A549 (cell line): ENCODE results near the gene MED19. TPM values are rescaled to one million over a fixed set of nuclear protein-coding genes. Genes with fewer than 3 reads are reported as not detected.
A peak's percentile ranks its signal among the peaks of the same experiment; 100 is the strongest.
"Not testable (repeated sequence)": the region's sequence is repeated elsewhere in the genome, so short reads cannot be mapped to it uniquely, and the experiment has no call there.

ENCODE experiments used
- ATAC-seq, 2 experiments: fragments of 200-7000 bp in 1 of 2; fragments of >200 bp in 1 of 2; cut with Nextera tagmentation in 1 of 2; cut with Tn5 transposase in 1 of 2; 3 replicates each; pipeline versions ENCODE4 v1.8.0 to v1.9.1; 2018 to 2020; ENCODE audit warnings: mild to moderate bottlenecking in 1 of 2, moderate library complexity in 1 of 2
- CTCF ChIA-PET: fragments of 300-600 bp; sonication (Branson Sonifier 250); formaldehyde crosslinking; extraction: SDS; loops from one replicate; lab custom pipeline; 2021; ENCODE audit warnings: antibody characterized with exemption, inconsistent platforms; lab: Yijun Ruan, JAX
- POLR2A ChIA-PET: fragments of 350-600 bp; formaldehyde crosslinking; extraction: SDS; loops from one replicate; lab custom pipeline; 2021; ENCODE audit warnings: antibody characterized with exemption, inconsistent platforms; lab: Yijun Ruan, JAX
- DNase-seq, 2 experiments: peaks; one replicate each; pipeline versions ENCODE4 v3.0.0 to v3.0.0-alpha.2; 2011 to 2016; ENCODE audit warnings: low read depth in 1 of 2, low spot score in 1 of 2
- FAIRE-seq: peaks from 2 replicates; lab custom pipeline; 2011; peaks lifted over from hg19 to GRCh38; lab: Jason Lieb, UNC
- H3K27ac ChIP-seq, 2 experiments: fragments of >200 bp; sonication (Bioruptor Twin); formaldehyde crosslinking; 3 replicates each; pipeline ENCODE4 v1.5.1; 2016 to 2017
- H3K4me1 ChIP-seq: fragments of >200 bp; sonication (Bioruptor Twin); formaldehyde crosslinking; 3 replicates; pipeline ENCODE4 v1.6.1; 2016
- H3K4me2 ChIP-seq: fragments of >200 bp; sonication (Bioruptor Twin); formaldehyde crosslinking; 3 replicates; pipeline ENCODE4 v1.6.1; 2016
- H3K4me3 ChIP-seq: fragments of >200 bp; sonication (Bioruptor Twin); formaldehyde crosslinking; 3 replicates; pipeline ENCODE4 v1.5.1; 2016
- H3K9me3 ChIP-seq: fragments of >200 bp; sonication (Bioruptor Twin); formaldehyde crosslinking; 3 replicates; pipeline ENCODE4 v1.6.1; 2016
- BHLHE40 ChIP-seq: IDR thresholded peaks from 2 replicates; pipeline ENCODE4 v1.6.1; 2012; ENCODE audit warnings: low read depth, low read length, inconsistent platforms
- CEBPB ChIP-seq, 2 experiments: fragments of >200 bp in 1 of 2; sonication (Bioruptor Twin) in 1 of 2; formaldehyde crosslinking in 1 of 2; IDR thresholded peaks; 2 replicates each; pipeline ENCODE4 v1.6.1; 2012 to 2016
- CHD2 ChIP-seq: fragments of 150-350 bp; IDR thresholded peaks from 2 replicates; pipeline ENCODE4 v1.6.1; 2014; ENCODE audit warnings: low read length; ENCODE audit not compliant: partially characterized antibody
- EP300 ChIP-seq, 2 experiments: fragments of >200 bp; sonication (Bioruptor Twin); formaldehyde crosslinking; IDR thresholded peaks; 2 replicates in 1 of 2; 3 replicates in 1 of 2; pipeline ENCODE4 v1.6.1; 2016 to 2017
- FOSB ChIP-seq: fragments of 250-450 bp; sonication (Bioruptor Pico); IDR thresholded peaks from 2 replicates; pipeline ENCODE4 v1.5.0; 2020; ENCODE audit warnings: mild to moderate bottlenecking, moderate library complexity
- FOSL2 ChIP-seq, 2 experiments: fragments of 450-650 bp in 1 of 2; fragments of >200 bp in 1 of 2; sonication (Bioruptor Twin) in 1 of 2; formaldehyde crosslinking; IDR thresholded peaks; 2 replicates each; pipeline versions ENCODE4 v1.5.0 to v1.6.1; 2016 to 2020; ENCODE audit warnings: mild to moderate bottlenecking in 1 of 2, moderate library complexity in 1 of 2
- GATA3 ChIP-seq: IDR thresholded peaks from 2 replicates; pipeline ENCODE4 v1.6.1; 2012; ENCODE audit warnings: borderline replicate concordance
- HEYL ChIP-seq: fragments of 250-450 bp; sonication (Bioruptor Pico); IDR thresholded peaks from 2 replicates; pipeline ENCODE4 v1.8.0; 2021; ENCODE audit warnings: mild to moderate bottlenecking, moderate library complexity
- HOXB5 ChIP-seq: fragments of 250-450 bp; sonication (Bioruptor Pico); IDR thresholded peaks from 2 replicates; pipeline ENCODE4 v1.5.0; 2020; ENCODE audit warnings: mild to moderate bottlenecking, moderate library complexity
- JUNB ChIP-seq: fragments of >200 bp; sonication (Bioruptor Twin); formaldehyde crosslinking; IDR thresholded peaks from 2 replicates; pipeline ENCODE4 v1.6.1; 2016
- KDM5A ChIP-seq: fragments of 200-600 bp; sonication (generic); IDR thresholded peaks from 2 replicates; pipeline ENCODE4 v1.6.1; 2016; ENCODE audit warnings: antibody characterized with exemption, mild to moderate bottlenecking
- NPAS2 ChIP-seq: fragments of 250-450 bp; sonication (Bioruptor Pico); IDR thresholded peaks from 2 replicates; pipeline ENCODE4 v1.8.0; 2022; ENCODE audit warnings: mild to moderate bottlenecking, moderate library complexity, borderline replicate concordance
- POLR2AphosphoS2 ChIP-seq: conservative IDR thresholded peaks from 2 replicates; pipeline ENCODE4 v1.6.1; 2012; ENCODE audit warnings: low read length, improper control_type of control experiment, inconsistent platforms
- RAD21 ChIP-seq, 2 experiments: fragments of >200 bp in 1 of 2; sonication (Bioruptor Twin) in 1 of 2; formaldehyde crosslinking in 1 of 2; IDR thresholded peaks in 1 of 2; conservative IDR thresholded peaks in 1 of 2; 2 replicates in 1 of 2; 3 replicates in 1 of 2; pipeline ENCODE4 v1.6.1; 2012 to 2018; ENCODE audit warnings: inconsistent platforms in 1 of 2
- RCOR1 ChIP-seq: fragments of 150-350 bp; IDR thresholded peaks from 2 replicates; pipeline ENCODE4 v1.6.1; 2014; ENCODE audit warnings: antibody characterized with exemption, low read length, low read depth
- RNF2 ChIP-seq: fragments of 200-600 bp; sonication (generic); IDR thresholded peaks from 2 replicates; pipeline ENCODE4 v1.6.1; 2016; ENCODE audit warnings: low read depth, mild to moderate bottlenecking, antibody characterized with exemption, moderate library complexity, borderline replicate concordance
- SREBF2 ChIP-seq: fragments of 450-650 bp; IDR thresholded peaks from 2 replicates; pipeline ENCODE4 v1.6.1; 2014; ENCODE audit warnings: mild to moderate bottlenecking, moderate library complexity
- TP53 ChIP-seq: fragments of 250-450 bp; sonication (Bioruptor Pico); IDR thresholded peaks from 2 replicates; pipeline ENCODE4 v1.5.0; 2021; ENCODE audit warnings: mild to moderate bottlenecking, moderate library complexity
- ZC3H11A ChIP-seq: fragments of 450-650 bp; IDR thresholded peaks from 2 replicates; pipeline ENCODE4 v1.6.1; 2014; ENCODE audit warnings: antibody characterized with exemption, mild to moderate bottlenecking
- ZFP36 ChIP-seq: fragments of 450-650 bp; IDR thresholded peaks from 2 replicates; pipeline ENCODE4 v1.6.1; 2014; ENCODE audit warnings: borderline replicate concordance; ENCODE audit not compliant: partially characterized antibody
- ZNF302 ChIP-seq: fragments of 250-450 bp; sonication (Bioruptor Pico); IDR thresholded peaks from 2 replicates; pipeline ENCODE4 v1.9.0; 2021; ENCODE audit warnings: inconsistent platforms, mild to moderate bottlenecking, moderate library complexity
- ZSCAN20 ChIP-seq: fragments of 250-450 bp; sonication (Bioruptor Pico); IDR thresholded peaks from 2 replicates; pipeline ENCODE4 v1.8.0; 2022; ENCODE audit warnings: mild to moderate bottlenecking, moderate library complexity
- WGBS: methylation state at CpG from one replicate; pipeline ENCODE4 v1.1.6; 2017; ENCODE audit errors: missing lambda C conversion rate; 5-methylcytosine and 5-hydroxymethylcytosine counted together
- polyA plus RNA-seq, 4 experiments: library from polyadenylated mRNA; depleted of rRNA in 3 of 4; stranded (reverse); fragments of >200 nt; fragmentation: RNase III in 1 of 4; extraction: RNeasy Plus Mini Kit Qiagen cat#74134 plus additional on column Dnase treatment in 1 of 4; gene quantifications; 2 replicates in 3 of 4; 3 replicates in 1 of 4; pipeline ENCODE4 v1.2.3, GENCODE V29; 2011 to 2017
- TF ChIP-seq, protein P1 (sequence below): IDR thresholded peaks from 2 replicates; pipeline ENCODE4 v1.6.1; 2012; ENCODE audit warnings: low read depth, borderline replicate concordance
- TF ChIP-seq, protein P2 (sequence below): fragments of >200 bp; sonication (Bioruptor Twin); formaldehyde crosslinking; IDR thresholded peaks from 2 replicates; pipeline ENCODE4 v1.6.1; 2016
- TF ChIP-seq, protein P3 (sequence below): fragments of >200 bp; sonication (Bioruptor Twin); formaldehyde crosslinking; IDR thresholded peaks from 3 replicates; pipeline ENCODE4 v1.6.1; 2016
- TF ChIP-seq, protein P4 (sequence below): fragments of >200 bp; sonication (Bioruptor Twin); formaldehyde crosslinking; IDR thresholded peaks from 3 replicates; pipeline ENCODE4 v1.5.1; 2016

MED19 gene
- polyA plus RNA-seq, 2 of the 4 experiments (the other 2 are of a cell fraction): 23.3 to 38.5 TPM

DNA sequence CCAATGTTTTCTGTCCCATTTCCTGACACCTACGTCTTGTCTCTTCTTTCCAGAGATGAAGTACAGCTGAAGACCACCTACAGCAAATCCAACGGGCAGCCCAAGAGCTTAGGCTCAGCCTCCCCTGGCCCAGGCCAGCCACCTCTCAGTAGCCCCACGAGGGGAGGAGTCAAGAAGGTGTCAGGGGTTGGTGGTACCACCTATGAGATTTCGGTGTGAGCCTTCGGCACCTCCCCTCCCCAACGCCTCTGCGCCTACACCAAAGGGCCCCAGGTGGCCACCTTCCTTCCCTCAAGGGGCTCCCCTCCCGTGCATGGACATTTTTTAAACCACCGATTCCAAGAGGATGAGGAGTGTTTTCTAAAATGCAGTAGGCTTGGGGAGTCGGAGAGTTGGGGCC is 12.2 kb downstream of the MED19 start:
- Histone ChIP-seq H3K27ac (no peak overlapping the region), H3K4me2 (no peak overlapping the region), H3K4me3 (no peak overlapping the region), H3K4me1 (no peaks in the 10 kb centered on the region), H3K9me3 (no peaks in the 10 kb centered on the region)
- POLR2A ChIA-PET: no interaction called here
- ATAC-seq (no peak; a peak in 1 of 6 replicates), FAIRE-seq (no peak), DNase-seq (no peak)
- 91% methylated on average over 10 of the region's 10 CpGs for WGBS
- TF ChIP-seq RNF2: no peak
- no peak for TF ChIP-seq EP300 (IDR thresholded peaks at IDR 0.05)
- CTCF ChIA-PET: interaction anchor here (1.2 to 1.9 kb wide), 2 partner anchors 10 to 132 kb away, joined by 3 to 8 read pairs; partner anchors contain the start of gene UBE2L6

DNA sequence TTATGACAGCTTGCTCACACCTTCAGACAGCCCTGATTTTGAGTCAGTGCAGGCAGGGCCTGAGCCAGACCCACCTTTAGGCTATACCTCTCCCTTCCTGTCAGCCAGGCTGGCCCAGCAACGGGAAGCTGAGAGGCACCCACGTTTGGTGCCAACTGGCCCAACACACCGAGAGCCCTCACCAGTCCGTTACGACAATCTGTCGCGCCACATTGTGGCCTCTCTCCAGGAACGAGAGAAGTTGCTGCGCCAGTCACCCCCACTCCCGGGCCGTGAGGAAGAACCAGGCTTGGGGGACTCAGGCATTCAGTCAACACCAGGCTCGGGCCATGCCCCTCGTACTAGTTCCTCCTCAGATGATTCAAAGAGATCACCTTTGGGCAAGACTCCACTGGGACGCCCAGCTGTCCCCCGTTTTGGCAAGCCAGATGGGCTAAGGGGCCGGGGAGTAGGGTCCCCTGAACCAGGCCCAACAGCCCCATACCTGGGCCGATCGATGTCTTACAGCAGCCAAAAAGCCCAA is 13.1 kb downstream of the MED19 start:
- Histone ChIP-seq H3K4me2 (no peak overlapping the region), H3K4me1 (no peaks in the 10 kb centered on the region), H3K4me3 (no peak overlapping the region), H3K27ac (no peak overlapping the region), H3K9me3 (no peaks in the 10 kb centered on the region)
- FAIRE-seq (no peak), ATAC-seq (peak in 1 of 2 experiments; percentile 38; a peak in 3 of 6 replicates), DNase-seq (no peak)
- CTCF ChIA-PET: interaction anchor here (0.6 to 1.9 kb wide), 5 partner anchors 7 to 131 kb away, joined by 3 to 8 read pairs (median 3); partner anchors contain the start of genes MED19, TMX2 and UBE2L6
- no peak for TF ChIP-seq RNF2
- TF ChIP-seq POLR2AphosphoS2: no peak
- no peak for TF ChIP-seq CEBPB (IDR thresholded peaks at IDR 0.05)
- TF ChIP-seq FOSL2 (IDR thresholded peaks at IDR 0.05): no peak
- no peak for TF ChIP-seq FOSL2 (CRISPR knock-in tag; IDR thresholded peaks at IDR 0.05)
- TF ChIP-seq GATA3: no peak
- TF ChIP-seq ZNF302: no peak
- POLR2A ChIA-PET: interaction anchor here (0.6 kb wide), 1 partner anchor 13 kb away, joined by 3 read pairs; the partner anchor contains the start of genes MED19 and TMX2
- 93% methylated on average over 16 of the region's 18 CpGs for WGBS

DNA sequence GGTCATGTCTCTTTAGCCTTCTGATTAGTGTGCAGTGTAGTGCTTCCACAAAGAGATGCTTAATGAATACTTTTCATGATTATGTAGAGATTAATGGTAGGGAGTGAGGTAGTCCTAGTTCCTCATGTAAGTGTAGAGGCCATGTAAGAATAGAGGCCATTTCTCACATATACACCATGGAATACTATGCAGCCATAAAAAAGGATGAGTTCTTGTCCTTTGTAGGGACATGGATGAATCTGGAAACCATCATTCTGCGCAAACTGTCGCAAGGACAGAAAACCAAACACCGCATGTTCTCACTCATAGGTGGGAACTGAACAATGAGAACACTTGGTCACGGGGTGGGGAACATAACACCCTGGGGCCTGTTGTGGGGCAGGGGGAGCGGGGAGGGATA is 21.5 kb downstream of the MED19 start:
- H3K4me2 ChIP-seq, H3K9me3 ChIP-seq, ATAC-seq, DNase-seq, FAIRE-seq, H3K27ac ChIP-seq, H3K4me3 ChIP-seq, H3K4me1 ChIP-seq, POLR2A ChIA-PET, CTCF ChIA-PET: not testable (repeated sequence)
- WGBS: 96% methylated on average over 5 of the region's 5 CpGs

DNA sequence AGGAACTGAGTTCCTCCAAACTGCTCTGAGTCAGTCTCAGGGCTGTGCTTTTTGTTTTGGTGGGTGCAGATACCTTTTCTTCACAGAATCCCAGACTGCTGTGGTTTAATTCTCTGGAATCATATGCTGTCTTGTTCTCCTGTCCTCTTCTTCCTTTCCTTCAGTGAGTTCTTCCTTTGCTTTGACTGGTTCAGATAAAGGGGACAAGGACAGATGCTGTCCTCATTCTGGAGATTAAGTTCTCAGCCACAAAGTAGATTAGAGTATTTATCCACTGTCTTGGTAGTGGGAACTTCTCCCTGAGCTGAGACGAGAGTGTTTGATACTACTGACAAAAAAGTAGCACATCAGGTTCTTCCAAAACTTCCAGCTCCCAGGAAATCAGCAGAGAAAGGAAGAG is 30.8 kb downstream of the MED19 start:
- Histone ChIP-seq H3K9me3 (no peaks in the 10 kb centered on the region), H3K4me1 (0 out of 3 replicates have a peak, but pooled peaks cover 4% of the 10 kb centered on the region), H3K4me2 (no peak overlapping the region), H3K4me3 (no peak overlapping the region), H3K27ac (no peak overlapping the region)
- DNase-seq: no peak
- no peak for FAIRE-seq
- WGBS: 100% methylated on average over 1 of the region's 1 CpG
- TF ChIP-seq ZFP36: no peak
- TF ChIP-seq, protein P1, sequence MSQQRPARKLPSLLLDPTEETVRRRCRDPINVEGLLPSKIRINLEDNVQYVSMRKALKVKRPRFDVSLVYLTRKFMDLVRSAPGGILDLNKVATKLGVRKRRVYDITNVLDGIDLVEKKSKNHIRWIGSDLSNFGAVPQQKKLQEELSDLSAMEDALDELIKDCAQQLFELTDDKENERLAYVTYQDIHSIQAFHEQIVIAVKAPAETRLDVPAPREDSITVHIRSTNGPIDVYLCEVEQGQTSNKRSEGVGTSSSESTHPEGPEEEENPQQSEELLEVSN: no peak
- TF ChIP-seq FOSB (CRISPR knock-in tag): no peak
- TF ChIP-seq HEYL: no peak
- TF ChIP-seq, protein P2, sequence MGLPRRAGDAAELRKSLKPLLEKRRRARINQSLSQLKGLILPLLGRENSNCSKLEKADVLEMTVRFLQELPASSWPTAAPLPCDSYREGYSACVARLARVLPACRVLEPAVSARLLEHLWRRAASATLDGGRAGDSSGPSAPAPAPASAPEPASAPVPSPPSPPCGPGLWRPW: no peak
- no peak for TF ChIP-seq KDM5A
- TF ChIP-seq CHD2: no peak
- no peak for TF ChIP-seq JUNB
- TF ChIP-seq ZC3H11A: no peak
- TF ChIP-seq RAD21 (conservative IDR thresholded peaks at IDR 0.05 in 1 of 2, IDR thresholded peaks at IDR 0.05 in 1 of 2): no peak
- TF ChIP-seq BHLHE40: no peak
- TF ChIP-seq ZSCAN20 (CRISPR knock-in tag): no peak
- TF ChIP-seq, protein P3, sequence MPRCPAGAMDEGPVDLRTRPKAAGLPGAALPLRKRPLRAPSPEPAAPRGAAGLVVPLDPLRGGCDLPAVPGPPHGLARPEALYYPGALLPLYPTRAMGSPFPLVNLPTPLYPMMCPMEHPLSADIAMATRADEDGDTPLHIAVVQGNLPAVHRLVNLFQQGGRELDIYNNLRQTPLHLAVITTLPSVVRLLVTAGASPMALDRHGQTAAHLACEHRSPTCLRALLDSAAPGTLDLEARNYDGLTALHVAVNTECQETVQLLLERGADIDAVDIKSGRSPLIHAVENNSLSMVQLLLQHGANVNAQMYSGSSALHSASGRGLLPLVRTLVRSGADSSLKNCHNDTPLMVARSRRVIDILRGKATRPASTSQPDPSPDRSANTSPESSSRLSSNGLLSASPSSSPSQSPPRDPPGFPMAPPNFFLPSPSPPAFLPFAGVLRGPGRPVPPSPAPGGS: no peak
- TF ChIP-seq SREBF2: no peak
- TF ChIP-seq RCOR1: no peak
- TF ChIP-seq TP53 (CRISPR knock-in tag): no peak
- TF ChIP-seq, protein P4, sequence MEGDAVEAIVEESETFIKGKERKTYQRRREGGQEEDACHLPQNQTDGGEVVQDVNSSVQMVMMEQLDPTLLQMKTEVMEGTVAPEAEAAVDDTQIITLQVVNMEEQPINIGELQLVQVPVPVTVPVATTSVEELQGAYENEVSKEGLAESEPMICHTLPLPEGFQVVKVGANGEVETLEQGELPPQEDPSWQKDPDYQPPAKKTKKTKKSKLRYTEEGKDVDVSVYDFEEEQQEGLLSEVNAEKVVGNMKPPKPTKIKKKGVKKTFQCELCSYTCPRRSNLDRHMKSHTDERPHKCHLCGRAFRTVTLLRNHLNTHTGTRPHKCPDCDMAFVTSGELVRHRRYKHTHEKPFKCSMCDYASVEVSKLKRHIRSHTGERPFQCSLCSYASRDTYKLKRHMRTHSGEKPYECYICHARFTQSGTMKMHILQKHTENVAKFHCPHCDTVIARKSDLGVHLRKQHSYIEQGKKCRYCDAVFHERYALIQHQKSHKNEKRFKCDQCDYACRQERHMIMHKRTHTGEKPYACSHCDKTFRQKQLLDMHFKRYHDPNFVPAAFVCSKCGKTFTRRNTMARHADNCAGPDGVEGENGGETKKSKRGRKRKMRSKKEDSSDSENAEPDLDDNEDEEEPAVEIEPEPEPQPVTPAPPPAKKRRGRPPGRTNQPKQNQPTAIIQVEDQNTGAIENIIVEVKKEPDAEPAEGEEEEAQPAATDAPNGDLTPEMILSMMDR: no peak
- TF ChIP-seq NPAS2 (CRISPR knock-in tag): no peak
- TF ChIP-seq HOXB5 (CRISPR knock-in tag): no peak
- TF ChIP-seq GATA3: no peak
- CTCF ChIA-PET: no interaction called here
- POLR2A ChIA-PET: no interaction called here
- no peak for ATAC-seq
